Karpas-422 (cell line): ENCODE measurements around the gene P2RY2. TPM values are rescaled to one million over a fixed set of nuclear protein-coding genes. Genes with fewer than 3 reads are reported as not detected.

ENCODE experiments used
- DNase-seq: peaks from one replicate; pipeline ENCODE4 v3.0.0-alpha.2; 2015
- H2AFZ ChIP-seq: fragments of 200-600 bp; sonication (generic); 2 replicates; pipeline ENCODE4 v1.6.1; 2014; ENCODE audit warnings: antibody characterized with exemption, low read length, mixed read lengths
- H3K27ac ChIP-seq: fragments of 200-600 bp; sonication (generic); 2 replicates; pipeline ENCODE4 v1.5.1; 2014; ENCODE audit warnings: mild to moderate bottlenecking, low read length, moderate library complexity
- H3K27me3 ChIP-seq: fragments of 200-600 bp; sonication (generic); 2 replicates; pipeline ENCODE4 v1.6.1; 2014; ENCODE audit warnings: low read length, mixed read lengths
- H3K36me3 ChIP-seq: fragments of 200-600 bp; sonication (generic); 2 replicates; pipeline ENCODE4 v1.6.1; 2014; ENCODE audit warnings: low read length, mixed read lengths; ENCODE audit not compliant: insufficient read depth
- H3K4me1 ChIP-seq: fragments of 200-600 bp; sonication (generic); 2 replicates; pipeline ENCODE4 v1.6.1; 2014; ENCODE audit warnings: mild to moderate bottlenecking, low read length, mixed read lengths
- H3K4me2 ChIP-seq: fragments of 200-600 bp; sonication (generic); 2 replicates; pipeline ENCODE4 v1.6.1; 2014; ENCODE audit warnings: low read length, low read depth, mild to moderate bottlenecking; ENCODE audit not compliant: poor library complexity, severe bottlenecking
- H3K4me3 ChIP-seq: fragments of 200-600 bp; sonication (generic); 2 replicates; pipeline ENCODE4 v1.5.1; 2014; ENCODE audit warnings: mild to moderate bottlenecking, antibody characterized with exemption, low read length, mixed read lengths
- H3K79me2 ChIP-seq: fragments of 200-600 bp; sonication (generic); 2 replicates; pipeline ENCODE4 v1.6.1; 2014; ENCODE audit warnings: mild to moderate bottlenecking, low read length, mixed read lengths
- H3K9ac ChIP-seq: fragments of 200-600 bp; sonication (generic); 2 replicates; pipeline ENCODE4 v1.6.0; 2014; ENCODE audit warnings: low read length
- H3K9me2 ChIP-seq: fragments of 200-600 bp; sonication (generic), shearing (Covaris generic); replicated peaks from 2 replicates; pipeline ENCODE4 v1.6.0; 2014; ENCODE audit warnings: mild to moderate bottlenecking, low read length, moderate library complexity; ENCODE audit not compliant: insufficient read depth
- H3K9me3 ChIP-seq: fragments of 300-700, 200-600 bp; sonication (generic); 2 replicates; pipeline ENCODE4 v1.6.1; 2014; ENCODE audit warnings: low read length, mixed read lengths
- H4K20me1 ChIP-seq: fragments of 200-600 bp; sonication (generic); 2 replicates; pipeline ENCODE4 v1.6.1; 2014; ENCODE audit warnings: mild to moderate bottlenecking, antibody characterized with exemption, low read length, low read depth; ENCODE audit not compliant: insufficient read depth
- total RNA-seq: library from RNA; depleted of rRNA; stranded (reverse); fragments of >200 nt; shearing (Covaris generic); gene quantifications from 2 replicates; pipeline ENCODE4 v1.2.3, GENCODE V29; 2014; ENCODE audit warnings: low replicate concordance

Gene P2RY2
- total RNA-seq, 1 experiment from 2014 or later = not detected

- no peaks in the 10 kb centered on the region for H3K9me2 ChIP-seq
- no peak overlapping the region for H3K4me2 ChIP-seq
- H2AFZ ChIP-seq = no peak overlapping the region
- H3K36me3 ChIP-seq = no peaks in the 10 kb centered on the region
- no peak for DNase-seq
- no peaks in the 10 kb centered on the region for H3K9me3 ChIP-seq
- no peaks in the 10 kb centered on the region for H3K4me1 ChIP-seq
- H3K9ac ChIP-seq = no peak overlapping the region
- no peak overlapping the region for H3K27ac ChIP-seq
- H3K4me3 ChIP-seq = no peak overlapping the region
- H3K27me3 ChIP-seq = no peaks in the 10 kb centered on the region
- H3K79me2 ChIP-seq = no peaks in the 10 kb centered on the region
- H4K20me1 ChIP-seq = no peaks in the 10 kb centered on the region
Measured at GRCh38 chr11:73249304-73249703, 31.2 kb downstream of the P2RY2 start.

GRCh38 chr11:73249853-73250783, 32.0 kb downstream of the P2RY2 start:
- Histone ChIP-seq H3K27me3 (no peaks in the 10 kb centered on the region), H3K9me3 (no peaks in the 10 kb centered on the region), H2AFZ (no peak overlapping the region), H3K4me1 (no peaks in the 10 kb centered on the region), H3K9me2 (no peaks in the 10 kb centered on the region), H4K20me1 (no peaks in the 10 kb centered on the region), H3K9ac (no peak overlapping the region), H3K27ac (no peak overlapping the region), H3K4me2 (no peak overlapping the region), H3K4me3 (no peak overlapping the region), H3K79me2 (no peaks in the 10 kb centered on the region), H3K36me3 (no peaks in the 10 kb centered on the region)
- no peak for DNase-seq

GRCh38 chr11:73252577-73253191, 34.6 kb downstream of the P2RY2 start:
- Histone ChIP-seq H3K27me3 (no peaks in the 10 kb centered on the region), H3K79me2 (no peaks in the 10 kb centered on the region), H4K20me1 (no peaks in the 10 kb centered on the region), H3K9ac (no peak overlapping the region), H3K4me3 (no peak overlapping the region), H3K27ac (no peak overlapping the region), H3K4me2 (no peak overlapping the region), H3K9me3 (no peaks in the 10 kb centered on the region), H3K4me1 (no peaks in the 10 kb centered on the region), H2AFZ (no peak overlapping the region), H3K36me3 (no peaks in the 10 kb centered on the region), H3K9me2 (no peaks in the 10 kb centered on the region)
- peak; percentile 60 for DNase-seq

- Histone ChIP-seq H3K27me3 (no peaks in the 10 kb centered on the region), H3K9me3 (no peaks in the 10 kb centered on the region), H4K20me1 (no peaks in the 10 kb centered on the region), H3K4me1 (no peaks in the 10 kb centered on the region), H3K79me2 (no peaks in the 10 kb centered on the region), H3K36me3 (no peaks in the 10 kb centered on the region), H3K9me2 (no peaks in the 10 kb centered on the region), H3K9ac (no peak overlapping the region), H3K27ac (no peak overlapping the region), H2AFZ (no peak overlapping the region), H3K4me3 (no peak overlapping the region), H3K4me2 (no peak overlapping the region)
- no peak for DNase-seq
Measured at GRCh38 chr11:73257342-73258103, 39.4 kb downstream of the P2RY2 start.

GRCh38 chr11:73258104-73259035, 40.3 kb downstream of the P2RY2 start:
- no peaks in the 10 kb centered on the region for H3K79me2 ChIP-seq
- no peak overlapping the region for H3K4me2 ChIP-seq
- H3K27ac ChIP-seq = no peak overlapping the region

GRCh38 chr11:73259406-73260126, 41.5 kb downstream of the P2RY2 start:
- H3K9me3 ChIP-seq = no peaks in the 10 kb centered on the region
- no peak overlapping the region for H3K9ac ChIP-seq
- H3K36me3 ChIP-seq = no peaks in the 10 kb centered on the region
- H3K4me3 ChIP-seq = no peak overlapping the region
- H3K27ac ChIP-seq = no peak overlapping the region
- H3K27me3 ChIP-seq = no peaks in the 10 kb centered on the region
- H3K4me2 ChIP-seq = no peak overlapping the region
- no peaks in the 10 kb centered on the region for H3K9me2 ChIP-seq
- H4K20me1 ChIP-seq = no peaks in the 10 kb centered on the region
- no peak overlapping the region for H2AFZ ChIP-seq
- no peak for DNase-seq
- no peaks in the 10 kb centered on the region for H3K4me1 ChIP-seq
- no peaks in the 10 kb centered on the region for H3K79me2 ChIP-seq

More at GRCh38 chr11:73258104-73259035, 40.3 kb downstream of the P2RY2 start:
- H2AFZ ChIP-seq = no peak overlapping the region
- no peaks in the 10 kb centered on the region for H3K9me3 ChIP-seq
- no peaks in the 10 kb centered on the region for H3K27me3 ChIP-seq
- H3K4me1 ChIP-seq = no peaks in the 10 kb centered on the region
- no peaks in the 10 kb centered on the region for H4K20me1 ChIP-seq
- no peak overlapping the region for H3K9ac ChIP-seq
- no peak overlapping the region for H3K4me3 ChIP-seq
- no peaks in the 10 kb centered on the region for H3K36me3 ChIP-seq
- no peak for DNase-seq
- H3K9me2 ChIP-seq = no peaks in the 10 kb centered on the region

GRCh38 chr11:73260127-73260457, 42.0 kb downstream of the P2RY2 start:
- Histone ChIP-seq H3K27ac (no peak overlapping the region), H3K27me3 (no peaks in the 10 kb centered on the region), H4K20me1 (no peaks in the 10 kb centered on the region), H3K79me2 (no peaks in the 10 kb centered on the region), H3K4me3 (no peak overlapping the region), H3K4me1 (no peaks in the 10 kb centered on the region), H3K9me3 (no peaks in the 10 kb centered on the region), H3K4me2 (no peak overlapping the region), H3K36me3 (no peaks in the 10 kb centered on the region), H3K9me2 (no peaks in the 10 kb centered on the region), H2AFZ (no peak overlapping the region), H3K9ac (no peak overlapping the region)
- no peak for DNase-seq
